HG03378 (cell line): ENCODE results near the gene MTR.

Source experiments
- ATAC-seq: cut with Tn5 transposase; IDR thresholded peaks from one replicate; pipeline ENCODE4 v1.9.1; 2021; ENCODE audit warnings: mild to moderate bottlenecking, moderate library complexity; ENCODE audit not compliant: unreplicated experiment

The MTR gene

GRCh38 chr1:236861560-236862218, 66.6 kb downstream of the MTR start:
- ATAC-seq, result no peak

GRCh38 chr1:236862219-236862591, 67.1 kb downstream of the MTR start:
- ATAC-seq, result no peak

GRCh38 chr1:236862615-236863211, 67.6 kb downstream of the MTR start:
- no peak for ATAC-seq

GRCh38 chr1:236864211-236864610, 69.1 kb downstream of the MTR start:
- no peak for ATAC-seq

- no peak for ATAC-seq
Measured at GRCh38 chr1:236864996-236865817, 70.1 kb downstream of the MTR start.

- ATAC-seq, result no peak
Measured at GRCh38 chr1:236865818-236866155, 70.7 kb downstream of the MTR start.

GRCh38 chr1:236868625-236869467, 73.8 kb downstream of the MTR start:
- peak; percentile 70 for ATAC-seq

GRCh38 chr1:236869911-236870310, 74.8 kb downstream of the MTR start:
- ATAC-seq, result no peak

GRCh38 chr1:236870721-236871120, 75.6 kb downstream of the MTR start:
- no peak for ATAC-seq

GRCh38 chr1:236872075-236872666, 77.1 kb downstream of the MTR start:
- ATAC-seq, result no peak

- ATAC-seq, result no peak
Measured at GRCh38 chr1:236875975-236876374, 80.9 kb downstream of the MTR start.

GRCh38 chr1:236877661-236878060, 82.6 kb downstream of the MTR start:
- ATAC-seq, result no peak

GRCh38 chr1:236880209-236880608, 85.1 kb downstream of the MTR start:
- no peak for ATAC-seq

GRCh38 chr1:236882678-236883077, 87.6 kb downstream of the MTR start:
- ATAC-seq, result no peak

- no peak for ATAC-seq
Measured at GRCh38 chr1:236886199-236886598, 91.1 kb downstream of the MTR start.

GRCh38 chr1:236887081-236887480, 92.0 kb downstream of the MTR start:
- no peak for ATAC-seq

GRCh38 chr1:236888126-236888525, 93.0 kb downstream of the MTR start:
- no peak for ATAC-seq

GRCh38 chr1:236888903-236889302, 93.8 kb downstream of the MTR start:
- no peak for ATAC-seq

- no peak for ATAC-seq
Measured at GRCh38 chr1:236890152-236891056, 95.3 kb downstream of the MTR start.
